H1 (cell line): ENCODE measurements around the gene NEBL. TPM values are rescaled to one million over a fixed set of nuclear protein-coding genes. Genes with fewer than 3 reads are reported as not detected.

Experiments
- CTCF ChIA-PET: fragments of 300-600 bp; sonication (Branson Sonifier 250); formaldehyde crosslinking; loops from one replicate; lab custom pipeline; 2021; ENCODE audit not compliant: partially characterized antibody; lab: Charles Lee
- POLR2A ChIA-PET: fragments of 300-600 bp; sonication (Branson Sonifier 250); formaldehyde crosslinking; loops from one replicate; lab custom pipeline; 2021; ENCODE audit warnings: inconsistent platforms; ENCODE audit not compliant: partially characterized antibody; lab: Charles Lee
- DNase-seq, 2 experiments: peaks; one replicate each; pipeline versions ENCODE4 v3.0.0 to v3.0.0-alpha.2; 2010 to 2022; ENCODE audit warnings: low spot score in 2 of 2, low read depth in 1 of 2, mixed read lengths in 1 of 2
- FAIRE-seq: peaks from 2 replicates; lab custom pipeline; 2011; peaks lifted over from hg19 to GRCh38; lab: Jason Lieb, UNC
- H2AFZ ChIP-seq: 2 replicates; pipeline ENCODE4 v1.8.1; 2012; ENCODE audit warnings: low read length, inconsistent platforms
- H2AK5ac ChIP-seq: 2 replicates; pipeline ENCODE4 v1.6.1; 2013; ENCODE audit warnings: low read depth, low read length
- H2BK120ac ChIP-seq: replicated peaks from 2 replicates; pipeline ENCODE3; 2013; ENCODE audit warnings: low read depth, low read length, inconsistent platforms
- H2BK12ac ChIP-seq: 2 replicates; pipeline ENCODE4 v1.6.1; 2013; ENCODE audit warnings: low read depth, low read length
- H2BK15ac ChIP-seq: 2 replicates; pipeline ENCODE4 v1.6.1; 2013; ENCODE audit warnings: low read length
- H2BK20ac ChIP-seq: 2 replicates; pipeline ENCODE4 v1.6.1; 2013; ENCODE audit warnings: low read length
- H2BK5ac ChIP-seq: 2 replicates; pipeline ENCODE4 v1.6.1; 2013; ENCODE audit warnings: low read depth, low read length
- H3K14ac ChIP-seq: 2 replicates; pipeline ENCODE4 v1.6.1; 2013; ENCODE audit warnings: inconsistent platforms; ENCODE audit not compliant: insufficient read length
- H3K18ac ChIP-seq: 2 replicates; pipeline ENCODE4 v1.6.1; 2013; ENCODE audit warnings: low read length; ENCODE audit errors: extremely low read depth
- H3K23ac ChIP-seq: 2 replicates; pipeline ENCODE4 v1.6.1; 2013; ENCODE audit warnings: inconsistent platforms; ENCODE audit not compliant: insufficient read length
- H3K23me2 ChIP-seq: 2 replicates; pipeline ENCODE4 v1.6.1; 2013; ENCODE audit warnings: low read depth, low read length
- H3K27ac ChIP-seq: 2 replicates; pipeline ENCODE4 v1.6.1; 2011; ENCODE audit warnings: low read depth, low read length, inconsistent platforms
- H3K27me3 ChIP-seq, 4 experiments: replicated peaks in 1 of 4; 1 replicate in 1 of 4; 2 replicates in 3 of 4; pipeline versions ENCODE4 v1.6.1 to v1.8.1; 2011 to 2013; ENCODE audit warnings: low read length in 3 of 4, mild to moderate bottlenecking in 3 of 4, inconsistent platforms in 2 of 4, mixed read lengths in 2 of 4, moderate library complexity in 1 of 4; ENCODE audit not compliant: control insufficient read depth in 3 of 4, insufficient read depth in 3 of 4; ENCODE audit errors: extremely low read depth in 1 of 4
- H3K36me3 ChIP-seq, 4 experiments: 2 replicates each; pipeline versions ENCODE4 v1.6.1 to v1.8.1; 2011 to 2013; ENCODE audit warnings: mild to moderate bottlenecking in 4 of 4, low read length in 3 of 4, moderate library complexity in 2 of 4, control low read depth in 1 of 4, inconsistent platforms in 1 of 4; ENCODE audit not compliant: insufficient read depth in 4 of 4, control insufficient read depth in 2 of 4
- H3K4ac ChIP-seq: replicated peaks from 2 replicates; pipeline ENCODE3; 2013; ENCODE audit warnings: low read length, low read depth, mixed read lengths, inconsistent platforms; ENCODE audit not compliant: insufficient read length
- H3K4me1 ChIP-seq, 4 experiments: replicated peaks in 1 of 4; 1 replicate in 1 of 4; 2 replicates in 3 of 4; pipeline versions ENCODE4 v1.6.1 to v1.8.1; 2011 to 2013; ENCODE audit warnings: low read length in 3 of 4, inconsistent platforms in 2 of 4, mixed read lengths in 1 of 4; ENCODE audit not compliant: insufficient read depth in 4 of 4, control insufficient read depth in 3 of 4
- H3K4me2 ChIP-seq, 2 experiments: 2 replicates each; pipeline versions ENCODE4 v1.6.1 to v1.8.1; 2011 to 2013; ENCODE audit warnings: low read depth in 2 of 2, low read length in 2 of 2, control low read depth in 1 of 2, inconsistent platforms in 1 of 2, mild to moderate bottlenecking in 1 of 2; ENCODE audit not compliant: insufficient read depth in 1 of 2
- H3K4me3 ChIP-seq, 4 experiments: fragments of 200-600, 300-600 bp in 1 of 4; sonication (generic), shearing (Covaris generic), sonication (Bioruptor Twin) in 1 of 4; 2 replicates each; pipeline versions ENCODE4 v1.5.1 to v1.8.1; 2011 to 2016; ENCODE audit warnings: low read length in 4 of 4, low read depth in 3 of 4, control low read depth in 2 of 4, inconsistent platforms in 2 of 4, mild to moderate bottlenecking in 2 of 4, mixed read lengths in 1 of 4, moderate library complexity in 1 of 4; ENCODE audit not compliant: insufficient read depth in 2 of 4; ENCODE audit errors: extremely low read depth in 1 of 4
- H3K56ac ChIP-seq: replicated peaks from 2 replicates; pipeline ENCODE3; 2013; ENCODE audit warnings: low read depth, mild to moderate bottlenecking, mixed read lengths, low read length, inconsistent platforms; ENCODE audit not compliant: insufficient read length
- H3K79me1 ChIP-seq: 2 replicates; pipeline ENCODE4 v1.6.1; 2013; ENCODE audit warnings: low read depth, low read length, control low read depth
- H3K79me2 ChIP-seq, 2 experiments: 2 replicates each; pipeline versions ENCODE4 v1.6.1 to v1.8.1; 2012 to 2013; ENCODE audit warnings: low read length in 2 of 2, mild to moderate bottlenecking in 2 of 2, inconsistent platforms in 1 of 2; ENCODE audit not compliant: insufficient read depth in 2 of 2, control insufficient read depth in 1 of 2
- H3K9ac ChIP-seq, 4 experiments: replicated peaks in 1 of 4; 1 replicate in 1 of 4; 2 replicates in 3 of 4; pipeline versions ENCODE4 v1.6.1 to v1.8.1; 2011 to 2013; ENCODE audit warnings: low read depth in 3 of 4, low read length in 3 of 4, control low read depth in 2 of 4, mild to moderate bottlenecking in 2 of 4, moderate library complexity in 2 of 4, inconsistent platforms in 1 of 4; ENCODE audit errors: extremely low read depth in 1 of 4
- H3K9me3 ChIP-seq, 2 experiments: 2 replicates each; pipeline versions ENCODE4 v1.6.1 to v1.8.1; 2012 to 2013; ENCODE audit warnings: mild to moderate bottlenecking in 2 of 2, moderate library complexity in 2 of 2, control low read depth in 1 of 2, inconsistent platforms in 1 of 2, low read depth in 1 of 2, low read length in 1 of 2, mixed read lengths in 1 of 2; ENCODE audit not compliant: insufficient read depth in 2 of 2
- H4K20me1 ChIP-seq, 2 experiments: replicated peaks in 1 of 2; 2 replicates each; pipeline versions ENCODE3 to v1.8.1; 2011 to 2013; ENCODE audit warnings: inconsistent platforms in 2 of 2, low read length in 2 of 2, mild to moderate bottlenecking in 1 of 2; ENCODE audit not compliant: insufficient read depth in 2 of 2, control insufficient read depth in 1 of 2
- H4K5ac ChIP-seq: 2 replicates; pipeline ENCODE4 v1.6.1; 2013; ENCODE audit warnings: low read length, low read depth, mixed read lengths, inconsistent platforms; ENCODE audit not compliant: insufficient read length
- H4K8ac ChIP-seq: 2 replicates; pipeline ENCODE4 v1.8.0; 2013; ENCODE audit warnings: mild to moderate bottlenecking, moderate library complexity, low read length, inconsistent platforms; ENCODE audit not compliant: insufficient read depth; ENCODE audit errors: extremely low read depth
- H4K91ac ChIP-seq: replicated peaks from 2 replicates; pipeline ENCODE3; 2013; ENCODE audit warnings: low read length, mixed read lengths, inconsistent platforms; ENCODE audit not compliant: insufficient read length
- CREB1 ChIP-seq: IDR thresholded peaks from 2 replicates; pipeline ENCODE4 v1.6.1; 2012; ENCODE audit warnings: inconsistent platforms
- WGBS, 2 experiments: shearing (Covaris generic) in 1 of 2; methylation state at CpG; one replicate each; pipeline versions ENCODE4 v1.1.6 to v1.1.7; 2013 to 2015; ENCODE audit warnings: low lambda C conversion rate in 2 of 2, mixed read lengths in 2 of 2, inconsistent platforms in 1 of 2, low coverage in 1 of 2, missing lambda C conversion rate in 1 of 2; ENCODE audit not compliant: insufficient replicate concordance in 2 of 2, insufficient coverage in 1 of 2, insufficient read length in 1 of 2; ENCODE audit errors: extremely low coverage in 1 of 2, missing lambda C conversion rate in 1 of 2; 5-methylcytosine and 5-hydroxymethylcytosine counted together
- polyA plus RNA-seq, 7 experiments: library from polyadenylated mRNA; depleted of rRNA in 3 of 7; stranded (reverse) in 5 of 7; unstranded in 2 of 7; fragments of >200 nt in 5 of 7; fragments of 200-250 nt in 2 of 7; gene quantifications; 1 replicate in 5 of 7; 2 replicates in 1 of 7; 4 replicates in 1 of 7; pipeline versions ENCODE4 v1.2.1 to v1.2.3, GENCODE V29; 2011 to 2013; ENCODE audit warnings: missing spikeins in 2 of 7, mixed read lengths in 2 of 7
- total RNA-seq: library from RNA; stranded (reverse); fragmentation: NEBNext Ultra II Directional; extraction: Animal tissue kit (Norgen Biotek cat#: 25700); gene quantifications from 2 replicates; pipeline ENCODE4 v1.2.1, GENCODE V29; 2021

Gene NEBL
- total and polyA plus RNA-seq, 2 of the 8 experiments (the other 6 are each of a cell fraction or from before 2014, with no cell fraction given) = 7.5 to 10.5 TPM

DNA sequence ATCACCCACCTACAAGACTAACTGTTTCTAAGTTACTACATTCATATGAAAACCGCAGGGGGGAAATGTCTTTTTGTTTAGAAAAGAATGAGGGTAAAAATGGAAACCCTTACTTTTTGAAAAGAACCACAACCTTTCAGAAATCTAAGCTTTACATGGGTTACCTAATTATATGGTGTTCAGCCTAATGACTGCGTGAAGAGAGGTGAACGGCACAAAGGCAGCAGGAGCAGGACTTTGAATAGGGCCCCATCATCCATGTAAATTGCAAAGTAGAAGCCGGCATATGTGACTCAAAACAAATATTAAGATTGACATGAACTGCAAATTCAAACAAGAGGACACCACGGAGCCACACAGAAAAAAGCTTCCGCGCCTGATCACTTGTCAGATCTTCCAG is 25.1 kb downstream of the NEBL start:
- H2BK20ac ChIP-seq = no peak overlapping the region
- no peak overlapping the region for H3K4me3 ChIP-seq
- H3K23ac ChIP-seq = no peak overlapping the region
- FAIRE-seq (no peak), DNase-seq (no peak)
- no peak overlapping the region for H3K56ac ChIP-seq
- no peak overlapping the region for H2AK5ac ChIP-seq
- ChIA-PET CTCF (interaction anchor here (0.7 to 1.6 kb wide), 2 partner anchors 15 to 149 kb away, joined by 3 to 4 read pairs; no protein-coding TSS in a partner anchor), POLR2A (no interaction called here)
- WGBS, 2 experiments = 61% methylated on average over 7 of the region's 7 CpGs; no CpG with 5 or more reads in 1 of the 2 experiments
- no peak overlapping the region for H3K9ac ChIP-seq
- no peak overlapping the region for H2BK12ac ChIP-seq
- no peak overlapping the region for H3K27ac ChIP-seq
- H3K18ac ChIP-seq = no peak overlapping the region; the same call in 1 of the 2 replicates
- H3K79me1 ChIP-seq = no peaks in the 10 kb centered on the region
- no peaks in the 10 kb centered on the region for H3K23me2 ChIP-seq
- no peak overlapping the region for H4K91ac ChIP-seq
- no peak overlapping the region for H2BK5ac ChIP-seq
- H3K4me2 ChIP-seq = peak overlapping the region in 1 of 2 experiments; percentile 33; a peak in 1 of 4 replicates
- H3K4me1 ChIP-seq = peaks cover 0 to 5% (median 2%) of the 10 kb centered on the region in 4 experiments; a peak in 2 of 7 replicates
- no peaks in the 10 kb centered on the region for H3K36me3 ChIP-seq
- no peak overlapping the region for H4K5ac ChIP-seq
- no peak overlapping the region for H4K8ac ChIP-seq
- TF ChIP-seq CREB1 = no peak
- TF ChIP-seq, all 59 proteins: peak for 0
- no peaks in the 10 kb centered on the region for H4K20me1 ChIP-seq
- no peaks in the 10 kb centered on the region for H3K27me3 ChIP-seq
- H3K9me3 ChIP-seq = no peaks in the 10 kb centered on the region
- H2BK120ac ChIP-seq = no peak overlapping the region
- H3K4ac ChIP-seq = no peak overlapping the region
- H2AFZ ChIP-seq = no peak overlapping the region
- no peaks in the 10 kb centered on the region for H3K79me2 ChIP-seq
- no peak overlapping the region for H3K14ac ChIP-seq
- H2BK15ac ChIP-seq = no peak overlapping the region
